HG03066 (cell line): ENCODE data around the gene GMDS.

ENCODE experiments used
- ATAC-seq: cut with Tn5 transposase; IDR thresholded peaks from one replicate; pipeline ENCODE4 v1.9.1; 2021; ENCODE audit warnings: low read depth; ENCODE audit not compliant: unreplicated experiment

Gene GMDS

DNA sequence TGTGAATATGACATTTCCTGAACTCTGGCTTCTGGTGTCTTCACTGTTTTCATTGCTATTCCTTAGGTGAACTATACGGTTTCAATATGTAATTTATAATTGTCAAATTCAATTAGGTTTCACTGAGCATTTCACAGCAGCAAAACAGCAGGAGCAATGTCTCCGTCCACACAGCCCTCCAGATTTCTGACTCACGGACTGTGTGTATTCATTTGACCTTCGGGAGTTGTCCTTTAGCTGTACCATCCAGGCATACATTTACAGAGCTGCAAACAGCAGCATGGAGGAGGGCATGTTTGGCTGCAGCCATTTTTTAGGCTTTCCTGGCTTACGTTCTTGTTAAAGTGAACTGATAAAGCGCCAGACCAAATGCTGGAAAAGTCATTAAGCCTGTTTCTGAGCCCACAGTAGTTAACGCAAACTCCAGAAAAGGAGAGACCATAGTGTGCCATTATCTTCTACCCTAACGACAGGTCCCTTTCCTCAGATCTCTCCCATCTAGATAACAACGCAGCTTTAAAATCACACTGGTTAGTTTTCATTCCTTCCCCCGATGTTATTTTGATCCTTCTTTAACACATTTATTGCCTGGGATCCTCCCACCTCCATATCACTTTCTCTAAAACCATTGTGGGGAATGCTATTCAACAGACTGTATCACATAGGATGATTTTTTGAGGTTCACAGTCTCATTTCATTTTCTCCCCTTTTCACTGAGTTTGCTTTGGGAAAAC is 617.4 kb downstream of the GMDS start:
- no peak for ATAC-seq

DNA sequence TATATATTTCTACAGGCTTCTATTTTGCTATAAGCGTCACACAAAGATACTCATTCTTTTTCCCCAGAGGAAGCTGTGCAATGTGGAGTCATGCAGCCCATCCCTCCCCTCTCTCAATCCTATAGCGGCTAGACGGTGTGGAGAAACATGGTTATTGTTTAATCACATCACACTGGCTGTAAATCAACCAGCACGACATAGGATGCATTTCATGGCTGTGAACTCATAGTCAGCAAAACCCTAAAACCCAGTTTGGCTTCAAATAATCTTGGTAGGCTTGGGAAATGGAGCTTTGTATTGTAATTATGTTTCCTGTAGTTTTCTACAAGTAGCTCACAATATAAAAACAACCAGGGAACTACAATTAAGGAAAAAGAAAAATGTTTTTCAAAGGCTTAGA is 618.9 kb downstream of the GMDS start:
- ATAC-seq = no peak

DNA sequence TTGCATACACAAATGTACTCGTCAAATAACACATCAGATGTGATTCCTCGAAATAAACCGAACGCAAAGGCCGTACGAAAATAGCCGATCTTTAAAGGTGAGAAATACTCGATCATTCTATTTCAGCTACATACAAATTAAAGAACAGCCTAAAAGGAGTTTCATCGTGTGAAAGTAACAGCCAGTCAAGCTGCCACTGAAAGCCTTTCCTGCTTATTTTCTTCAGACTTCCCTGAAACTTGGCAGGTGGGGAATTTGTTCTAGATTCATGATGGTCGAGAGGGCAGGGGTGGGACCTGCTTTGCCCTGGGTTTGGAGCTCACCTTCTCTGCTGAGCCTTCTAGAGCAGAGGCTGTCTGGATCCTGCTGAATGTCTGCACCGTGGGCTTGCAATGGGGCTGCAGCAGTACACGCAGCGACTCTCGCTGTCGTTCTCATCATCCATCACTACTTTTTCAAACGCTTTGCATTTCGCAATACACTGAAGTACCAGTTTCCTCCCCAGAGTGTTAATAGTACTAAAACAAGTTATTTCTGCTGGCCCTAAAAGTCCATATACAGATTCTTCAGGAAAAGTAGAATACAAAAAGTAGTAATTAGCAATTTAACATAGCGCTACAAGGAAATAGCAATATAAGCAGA is 619.5 kb downstream of the GMDS start:
- ATAC-seq = no peak

DNA sequence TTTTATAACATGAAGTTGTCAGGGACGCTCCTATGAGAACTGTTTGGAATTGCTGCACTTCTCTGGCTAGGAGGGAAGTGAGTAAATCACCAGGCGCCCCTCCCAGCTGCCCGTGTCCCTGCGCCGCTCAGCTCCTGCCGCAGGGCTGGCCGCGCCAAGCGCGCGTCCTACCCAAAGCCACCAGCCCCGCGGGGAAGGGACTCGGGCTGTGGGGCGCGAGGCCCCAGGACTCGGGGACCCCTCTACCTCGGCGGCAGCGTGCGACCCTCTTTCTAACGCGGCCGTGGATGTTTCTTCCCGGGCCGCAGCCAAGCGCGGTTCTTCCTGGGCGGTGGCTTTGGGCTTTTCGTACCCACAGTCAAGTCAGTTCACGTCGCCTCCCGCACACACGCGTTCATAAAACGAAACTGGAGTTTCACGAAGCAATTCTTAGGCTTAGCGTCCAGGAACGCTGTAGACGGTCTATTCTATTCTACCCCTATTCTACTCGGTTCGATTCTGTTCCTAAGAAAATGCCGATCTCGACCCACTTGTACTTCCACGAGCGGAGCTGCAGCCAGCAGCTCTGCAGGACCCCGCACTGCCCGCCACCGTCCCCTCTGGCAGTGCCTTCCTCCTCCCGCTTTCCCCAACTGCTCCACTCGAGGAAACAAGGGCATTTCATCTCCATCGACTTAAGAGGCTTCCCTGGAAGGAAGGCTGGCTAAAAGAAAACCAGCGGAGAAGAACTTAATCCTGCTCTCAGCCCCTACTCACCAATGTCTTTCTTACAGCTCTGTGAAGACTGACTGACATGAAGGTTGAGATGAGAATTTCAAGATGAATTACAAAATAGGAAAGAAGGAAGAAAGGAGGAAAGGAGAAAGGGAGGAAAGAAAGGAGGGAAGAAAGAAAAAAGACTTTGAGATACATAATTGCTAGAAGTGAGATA is 620.3 kb downstream of the GMDS start:
- ATAC-seq = no peak

DNA sequence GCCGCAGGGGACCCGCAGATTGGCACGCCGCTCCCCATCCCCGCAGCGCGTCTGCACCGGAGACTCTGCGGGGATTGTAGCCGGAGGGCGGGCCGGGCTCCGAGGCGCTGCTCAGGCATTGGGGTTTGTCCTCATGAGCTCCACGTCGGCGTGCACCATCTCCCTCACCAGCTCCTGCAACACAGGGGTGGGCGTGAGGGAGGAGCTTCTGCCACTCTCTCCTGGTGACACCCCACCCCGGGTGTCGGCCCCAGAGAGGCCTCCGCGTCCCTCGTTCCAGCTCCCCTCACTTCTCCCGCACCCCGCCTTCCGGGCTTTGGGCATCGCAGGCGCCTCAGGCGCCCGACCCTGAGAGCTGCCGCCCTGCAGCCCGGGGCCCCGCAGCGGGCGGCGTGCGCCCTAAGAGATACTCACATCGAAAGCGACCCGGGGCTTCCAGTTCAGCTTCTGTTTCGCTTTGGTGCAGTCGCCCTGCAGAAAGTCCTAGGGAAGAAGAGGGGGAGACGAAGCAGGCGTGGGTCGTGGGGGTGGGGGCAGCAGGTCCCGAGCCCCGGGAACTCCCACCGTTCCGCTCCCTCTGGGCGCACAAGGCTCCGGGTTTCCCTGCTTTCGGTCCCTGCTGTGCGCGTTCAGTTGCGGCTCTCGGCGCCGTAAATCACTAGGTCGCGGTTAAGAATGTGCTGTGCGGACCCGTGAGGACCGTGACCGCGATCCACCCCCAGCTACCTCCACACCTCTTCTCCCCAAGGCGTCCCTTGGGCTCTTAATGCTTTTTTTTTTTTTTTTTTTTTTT is 621.2 kb downstream of the GMDS start:
- no peak for ATAC-seq

DNA sequence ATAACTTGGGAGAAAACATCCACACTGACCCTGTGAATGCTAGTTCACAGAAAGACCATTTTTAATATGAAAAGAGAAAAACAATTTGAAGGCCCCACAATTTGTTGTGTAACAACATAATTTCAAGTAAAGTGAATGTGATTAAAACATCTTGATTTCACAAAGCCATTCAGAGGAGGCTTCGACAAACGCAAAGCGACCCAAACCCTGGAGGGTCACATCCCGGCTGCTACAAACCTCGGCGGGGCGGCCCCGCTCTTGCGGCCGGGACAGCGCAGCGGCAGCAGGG is 621.7 kb downstream of the GMDS start:
- no peak for ATAC-seq

DNA sequence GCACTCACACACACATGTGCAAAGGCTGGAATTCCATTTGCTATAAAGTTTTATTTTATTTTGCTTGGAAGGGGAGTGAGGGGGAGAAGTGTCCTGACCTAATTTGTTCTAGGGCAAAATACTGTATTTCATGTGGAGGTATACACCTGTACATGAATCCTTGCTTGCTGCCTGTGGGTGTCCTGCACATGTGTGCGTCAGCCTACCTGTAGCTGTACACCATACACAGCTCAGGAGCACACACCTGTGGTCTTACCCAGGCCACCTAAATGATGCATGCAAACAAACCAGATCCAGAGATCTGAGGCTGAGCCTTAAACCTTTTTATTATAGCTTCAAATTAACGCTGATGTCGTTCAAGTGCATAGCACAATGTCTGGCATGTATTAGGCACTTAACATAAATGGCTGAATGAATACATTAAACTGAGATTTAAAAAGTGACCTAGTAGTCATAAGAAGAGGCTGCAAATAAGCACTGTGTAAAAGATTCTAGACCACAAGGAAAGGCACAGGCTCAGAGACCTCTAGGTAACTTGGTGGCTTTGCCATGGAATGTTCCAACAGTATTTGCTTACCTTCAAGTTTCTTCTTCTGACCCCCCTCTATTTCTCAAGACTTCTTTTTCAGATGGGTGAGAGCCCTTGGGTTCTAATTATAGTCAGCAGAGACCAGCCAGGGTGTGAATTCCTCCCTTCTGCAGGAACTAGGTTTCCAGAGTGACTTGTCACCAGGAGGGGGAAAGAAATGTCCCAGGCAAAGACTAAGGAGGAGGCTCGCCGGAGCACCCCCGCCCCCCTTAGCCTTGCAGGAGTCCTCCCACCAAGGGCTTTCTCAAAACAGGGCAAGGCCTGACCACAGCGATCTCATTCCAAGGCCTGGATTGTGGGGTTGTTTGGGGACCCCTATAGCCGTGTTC is 622.3 kb downstream of the GMDS start:
- no peak for ATAC-seq

DNA sequence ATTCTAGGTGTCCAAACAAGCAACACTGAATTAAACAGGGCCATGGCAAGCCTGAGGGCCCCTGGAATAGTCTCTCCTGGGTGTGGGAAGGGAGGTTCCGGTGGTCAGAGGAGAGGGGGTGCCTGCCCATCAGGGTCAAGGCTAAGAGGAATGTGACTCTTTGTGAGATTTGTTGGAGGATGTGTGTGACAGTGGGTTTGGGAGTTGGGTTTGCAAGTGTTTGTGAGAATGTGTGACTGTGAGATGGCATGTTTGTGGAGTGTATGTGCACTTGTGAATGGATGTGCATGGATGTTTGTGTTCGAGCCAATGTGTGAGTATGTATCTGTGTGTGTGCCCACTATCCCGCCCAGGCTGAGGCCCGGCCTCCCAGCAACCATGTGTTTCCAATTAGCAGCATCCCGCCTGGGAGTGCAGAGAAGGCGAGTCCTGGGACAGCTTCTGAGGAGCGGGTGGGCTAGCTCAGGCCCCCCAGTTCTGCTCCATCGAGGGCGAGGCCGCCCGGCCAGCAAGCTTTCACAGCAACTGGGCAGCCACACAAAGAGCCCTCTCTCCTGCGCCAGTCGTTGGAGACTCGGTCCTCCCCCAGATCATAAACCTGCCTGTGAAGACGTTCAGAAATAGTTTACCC is 623.1 kb downstream of the GMDS start:
- no peak for ATAC-seq

DNA sequence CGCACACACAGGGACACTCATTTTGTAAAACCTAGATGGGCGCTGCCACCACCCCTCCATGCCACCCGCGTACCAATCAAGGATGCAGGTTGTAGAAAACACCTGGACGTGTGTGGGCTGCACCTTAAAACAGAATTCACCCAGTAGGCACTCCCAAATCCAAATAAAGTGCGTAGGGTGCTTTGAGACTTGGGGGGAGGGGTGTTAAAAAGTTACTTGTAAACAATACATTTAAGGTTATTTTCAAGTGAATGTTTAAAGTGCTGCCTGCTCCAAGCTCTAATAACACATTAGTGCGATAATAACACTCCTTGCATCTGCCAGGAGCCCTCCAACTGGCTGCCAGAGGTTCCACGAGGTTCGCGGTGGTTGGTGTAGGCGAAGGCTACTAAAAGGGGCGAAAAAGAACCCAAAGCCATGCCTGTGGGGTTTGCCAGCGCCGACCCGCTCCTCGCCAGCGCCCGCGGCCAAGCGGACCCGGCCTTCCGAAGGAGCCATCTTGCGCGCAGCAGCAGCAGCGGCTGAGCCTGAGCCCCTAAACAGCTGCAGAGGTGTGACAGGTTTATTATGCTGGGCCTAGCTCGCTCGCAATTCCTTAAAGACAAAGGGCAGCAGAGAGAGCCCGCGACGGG is 624.2 kb downstream of the GMDS start:
- ATAC-seq = no peak

DNA sequence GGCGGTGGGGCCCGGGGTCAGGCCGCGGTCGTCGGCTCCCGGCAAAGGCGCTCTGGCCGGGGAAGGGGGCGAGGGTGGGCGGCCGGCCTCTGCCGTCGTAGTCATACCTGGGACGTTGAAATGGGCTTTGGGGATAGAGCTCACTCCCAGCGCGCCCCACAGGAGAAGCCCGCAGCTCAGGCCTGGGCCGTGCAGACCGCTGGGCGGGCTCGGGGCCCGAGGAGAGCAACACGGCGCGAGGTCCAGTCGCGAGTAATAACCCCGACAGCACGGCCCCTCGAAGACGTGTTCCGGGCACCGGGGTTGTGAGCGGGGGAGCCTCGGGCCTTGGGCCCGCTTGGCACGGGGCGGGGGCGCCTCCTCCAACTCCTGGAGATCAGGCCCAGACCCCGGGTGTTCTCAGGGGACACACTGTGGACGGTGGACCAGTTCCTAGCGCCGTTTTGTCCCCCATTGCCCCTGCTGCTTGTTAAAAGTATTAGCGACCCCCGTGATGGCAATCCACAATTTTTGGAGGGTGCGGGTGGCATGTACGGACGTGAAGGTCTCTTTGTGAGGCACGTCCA is 624.8 kb downstream of the GMDS start:
- no peak for ATAC-seq

DNA sequence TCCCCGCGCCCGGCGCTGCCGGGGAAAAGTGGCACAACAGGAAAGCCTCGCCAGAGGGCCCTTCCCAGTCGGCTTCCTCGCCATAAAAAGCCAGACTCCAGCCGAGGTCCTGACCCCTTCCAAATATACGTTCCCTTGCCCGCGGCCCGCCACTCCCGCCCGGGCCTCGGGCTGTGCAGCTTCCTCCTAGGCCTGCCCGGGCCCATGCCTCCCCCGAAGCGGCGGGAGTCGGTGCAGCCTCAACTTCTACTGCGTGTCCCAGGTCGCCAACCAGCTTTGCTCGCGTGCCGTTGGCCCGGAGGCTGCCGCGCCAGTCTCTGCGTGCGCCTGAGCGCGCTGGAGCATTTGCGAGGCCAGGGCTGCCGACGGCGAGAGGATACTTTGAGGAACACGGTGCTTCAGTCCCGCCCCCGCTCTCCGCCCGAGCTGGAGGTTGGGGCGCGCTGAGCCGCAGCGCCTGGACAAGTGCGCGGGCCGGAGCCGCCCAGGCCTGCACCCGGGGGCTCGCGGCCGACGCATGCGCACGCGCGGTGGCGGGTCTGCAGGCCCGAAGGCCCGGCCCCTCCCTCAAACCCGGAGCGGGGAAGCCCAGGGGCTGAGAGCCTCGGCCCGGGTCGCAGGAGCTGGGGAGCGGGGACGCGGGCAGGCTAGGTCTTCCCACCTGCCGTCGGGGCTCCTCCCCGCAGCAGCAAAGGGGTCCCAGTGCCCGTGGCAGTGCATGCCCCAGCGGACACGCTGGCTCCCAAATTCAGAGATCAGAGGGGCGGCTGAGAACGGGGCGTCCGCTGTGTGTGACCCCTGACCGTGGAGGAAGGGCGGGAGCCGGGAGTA is 625.5 kb downstream of the GMDS start:
- no peak for ATAC-seq

DNA sequence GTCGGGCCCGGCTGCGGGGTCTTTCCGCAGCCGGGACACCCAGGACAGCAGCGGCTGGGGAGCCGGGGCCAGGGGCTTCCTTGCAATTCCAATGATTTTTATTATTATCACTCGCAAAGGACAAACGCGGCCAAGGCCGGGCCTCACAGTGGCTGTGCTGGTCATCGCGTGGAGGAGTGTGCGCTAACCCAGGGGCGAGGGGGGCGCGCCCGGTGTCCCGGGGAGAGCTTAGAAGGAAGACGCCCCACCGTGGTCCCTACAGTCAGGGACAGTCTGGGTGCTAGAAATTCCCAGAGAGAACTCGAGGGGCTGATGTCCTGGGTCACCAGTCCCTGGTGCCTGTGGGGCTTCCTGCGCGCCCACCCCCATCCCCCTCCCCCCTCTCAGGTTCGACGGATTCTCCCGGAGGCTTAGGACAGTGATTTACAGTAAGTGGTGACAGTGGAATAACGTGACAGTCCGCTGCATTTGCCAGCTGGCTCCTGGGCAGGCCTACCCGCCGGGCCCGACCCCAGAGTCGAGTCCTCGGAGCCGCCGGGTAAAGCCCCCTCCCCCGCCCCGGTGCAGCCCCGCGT is 626.2 kb downstream of the GMDS start:
- ATAC-seq = no peak

DNA sequence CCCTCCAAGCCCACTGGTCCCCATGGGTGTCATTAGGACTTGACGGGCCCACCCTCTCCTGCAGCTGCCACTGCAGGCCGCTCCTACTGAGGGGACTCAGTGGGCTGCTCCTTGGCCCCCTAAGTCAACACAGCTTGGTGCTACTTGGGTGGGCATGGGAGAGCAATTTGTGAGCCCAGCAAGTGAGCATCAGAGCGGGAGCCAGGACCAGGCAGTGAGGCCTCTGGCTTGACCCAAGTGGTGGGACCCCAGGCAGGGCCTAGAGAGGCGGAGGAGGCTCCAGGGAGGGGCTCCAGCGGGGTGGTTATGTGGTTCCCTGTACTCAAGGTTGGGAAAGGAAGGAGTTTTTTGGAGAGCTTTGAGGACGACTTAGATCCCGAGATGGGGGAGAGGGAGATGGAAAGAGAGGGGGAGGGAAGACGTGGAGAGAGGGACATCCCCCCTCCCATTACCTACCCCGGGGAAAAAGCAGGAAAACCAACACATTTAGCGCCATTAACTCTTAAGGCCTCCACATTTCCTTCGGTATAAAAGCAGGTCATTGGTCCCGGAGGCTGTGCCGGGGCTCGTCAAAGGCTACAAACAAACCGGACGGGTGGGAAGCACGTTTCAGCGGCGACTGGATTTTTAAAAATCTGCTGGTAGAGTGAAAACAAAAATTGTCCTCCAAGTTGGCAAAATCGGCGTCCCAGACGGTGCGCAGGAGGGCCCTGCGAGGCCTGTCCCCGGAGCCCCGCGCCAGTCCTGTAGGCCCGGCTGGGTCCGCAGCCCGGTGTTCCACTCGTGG is 626.9 kb downstream of the GMDS start:
- no peak for ATAC-seq

DNA sequence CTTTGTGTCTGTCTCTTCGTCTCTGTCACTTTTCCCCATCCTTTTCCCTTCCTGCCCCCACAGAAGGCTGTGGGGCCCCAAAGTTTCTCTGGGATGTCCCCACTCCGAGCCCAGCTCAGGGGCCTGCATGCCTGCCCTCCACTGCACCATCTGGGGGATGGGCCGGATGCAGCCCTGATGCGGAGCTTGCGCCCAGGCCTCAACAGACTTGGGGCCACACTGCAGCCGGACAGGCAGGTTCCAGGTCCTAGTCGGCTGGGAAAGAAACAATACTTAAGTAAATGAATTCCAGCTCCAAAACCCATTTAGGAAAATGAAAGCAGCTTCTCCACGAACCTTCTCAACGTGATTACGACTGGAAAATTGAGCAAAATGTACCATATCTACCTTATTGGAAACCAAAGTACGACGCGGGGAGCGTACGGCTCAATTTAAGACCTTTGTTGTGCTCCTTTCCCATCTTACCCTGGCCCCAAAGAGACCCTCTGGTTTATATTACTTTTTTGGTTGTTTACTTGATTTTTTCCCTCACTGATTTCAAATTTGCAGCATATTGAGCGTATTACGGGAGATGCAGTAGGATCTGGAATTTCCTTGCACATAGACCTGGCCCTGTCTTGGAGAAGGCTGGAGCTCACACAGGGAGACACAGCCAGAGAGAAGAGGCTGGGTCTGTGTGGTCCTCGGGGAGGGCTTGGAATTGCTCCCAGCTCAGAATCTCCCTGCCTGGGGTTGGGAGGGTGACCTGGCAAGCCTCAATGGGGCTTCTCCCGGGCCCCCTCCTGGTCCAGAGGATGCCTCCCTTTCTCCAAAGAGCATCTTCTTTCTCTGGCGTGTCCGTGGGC is 627.7 kb downstream of the GMDS start:
- no peak for ATAC-seq

DNA sequence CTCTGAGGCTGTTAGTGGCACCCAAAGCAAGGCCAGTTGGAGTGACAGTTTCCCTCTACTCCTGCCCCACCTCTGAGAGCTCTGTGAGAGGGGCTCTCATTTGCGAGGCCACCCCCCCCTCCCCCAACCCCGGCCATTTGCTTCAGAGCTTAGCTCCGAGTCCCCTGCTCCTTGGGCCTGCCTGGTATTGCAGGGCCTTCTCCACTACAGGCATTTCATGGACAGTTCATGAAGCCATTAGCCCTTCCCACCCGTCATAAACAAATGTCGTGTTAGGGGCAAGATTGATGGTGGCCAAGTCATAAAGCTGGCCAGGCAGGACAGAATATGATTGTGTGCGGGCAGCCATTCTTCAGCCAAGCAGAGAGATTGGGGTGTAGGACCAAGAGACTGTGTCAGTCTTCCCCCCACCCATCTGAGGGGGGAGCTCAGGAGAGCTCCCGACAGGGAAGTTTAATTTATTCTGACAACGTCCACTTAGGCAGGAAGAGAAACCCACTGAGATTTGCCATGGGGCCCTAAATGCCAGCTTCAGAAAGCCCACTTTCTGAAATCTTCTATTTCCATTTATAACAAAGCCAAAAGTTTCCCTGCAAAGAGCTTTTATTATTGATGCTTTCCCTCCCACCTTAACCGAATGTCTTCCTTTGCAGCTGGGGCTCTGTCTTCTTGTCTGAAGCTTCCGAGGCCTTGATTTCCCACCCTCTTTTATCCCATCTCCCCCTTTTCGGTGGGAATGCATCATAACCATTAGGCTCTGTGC is 628.5 kb downstream of the GMDS start:
- ATAC-seq = no peak
